Measurements from ENCODE around the gene PRPS2.

Gene PRPS2

GRCh38 chrX:12791257-12792228 is at the start of gene PRPS2:
TSS of gene PRPS2 (plus strand) at chrX:12791412. CDS start at chrX:12791498, 86 bp downstream.
- peak; percentile 50 for DNase-seq

DNA sequence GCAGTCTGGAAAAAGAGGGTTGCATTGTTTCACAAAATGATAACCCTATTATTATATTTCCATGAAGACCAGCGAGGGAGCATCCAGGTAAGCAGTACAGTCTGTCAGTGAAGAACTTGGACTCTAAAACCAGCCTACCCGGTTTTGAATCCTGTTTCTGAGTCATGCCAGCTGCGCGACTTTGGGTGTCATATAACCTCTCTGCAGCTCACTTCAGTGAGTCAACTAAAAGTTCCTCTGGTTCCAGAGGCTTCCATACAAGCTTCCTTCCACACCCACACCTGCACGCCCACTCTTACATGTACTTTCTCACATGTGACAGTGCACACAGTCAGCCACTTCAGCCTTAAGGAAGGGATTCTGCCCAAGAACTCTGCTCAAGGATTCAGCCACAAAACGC is 49.8 kb upstream of the PRPS2 start:
- DNase-seq: no peak

- DNase-seq: no peak
Observed at GRCh38 chrX:12747433-12747832, 43.8 kb upstream of the PRPS2 start.

- DNase-seq: no peak
Observed at GRCh38 chrX:12751887-12752286, 39.3 kb upstream of the PRPS2 start.

DNA sequence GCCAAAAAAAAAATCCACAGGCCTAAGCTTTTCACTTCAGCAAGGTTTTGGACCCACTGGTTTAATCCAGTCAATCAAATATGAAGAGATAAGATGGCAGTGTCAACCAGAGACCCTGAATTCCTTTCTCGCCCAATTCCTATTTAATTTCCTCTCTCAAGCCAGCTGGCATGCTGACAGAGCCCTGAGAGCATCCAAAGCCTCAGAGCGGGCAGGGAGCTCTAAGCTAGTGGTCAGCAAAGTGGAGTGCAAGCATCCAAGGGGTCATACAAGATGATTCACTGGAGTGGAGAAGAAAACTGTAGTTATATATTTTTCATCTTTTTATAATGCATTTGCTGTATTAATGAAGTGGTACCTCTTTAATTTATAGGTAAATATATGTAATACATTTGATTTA is 37.8 kb upstream of the PRPS2 start:
- DNase-seq: no peak

- peak; percentile 7 for DNase-seq
Observed at GRCh38 chrX:12758291-12758690, 32.9 kb upstream of the PRPS2 start.

- no peak for DNase-seq
Observed at GRCh38 chrX:12767856-12768255, 23.4 kb upstream of the PRPS2 start.

GRCh38 chrX:12768491-12768890 is 22.7 kb upstream of the PRPS2 start:
- no peak for DNase-seq

- DNase-seq: no peak
Observed at GRCh38 chrX:12770440-12770839, 20.8 kb upstream of the PRPS2 start.

GRCh38 chrX:12771445-12772069 is 19.7 kb upstream of the PRPS2 start:
- DNase-seq: peak; percentile 18

GRCh38 chrX:12777670-12778069 is 13.5 kb upstream of the PRPS2 start:
- DNase-seq: no peak

- DNase-seq: no peak
Observed at GRCh38 chrX:12779534-12779933, 11.7 kb upstream of the PRPS2 start.

DNA sequence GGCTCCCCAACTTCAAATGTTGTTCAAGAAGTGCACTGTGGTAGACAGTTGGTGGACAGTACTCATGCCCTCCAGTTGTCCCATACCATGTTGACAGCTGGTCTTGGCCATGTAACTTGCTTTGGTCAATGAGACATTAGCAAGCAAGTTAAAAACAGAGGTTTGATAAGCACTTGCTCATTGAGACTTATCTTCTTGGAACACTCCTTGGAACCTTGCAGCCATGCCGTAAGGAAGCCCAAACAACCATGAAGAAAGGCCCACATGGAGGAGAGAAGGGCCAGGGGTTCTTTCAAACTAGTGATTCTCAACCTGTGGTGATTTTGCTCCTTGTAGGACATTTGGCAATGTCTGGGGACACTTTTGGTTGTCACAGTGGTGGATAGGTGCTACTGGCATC is 2.6 kb upstream of the PRPS2 start:
- no peak for DNase-seq

- no peak for DNase-seq
Observed at GRCh38 chrX:12789976-12790375, 1.2 kb upstream of the PRPS2 start.

DNA sequence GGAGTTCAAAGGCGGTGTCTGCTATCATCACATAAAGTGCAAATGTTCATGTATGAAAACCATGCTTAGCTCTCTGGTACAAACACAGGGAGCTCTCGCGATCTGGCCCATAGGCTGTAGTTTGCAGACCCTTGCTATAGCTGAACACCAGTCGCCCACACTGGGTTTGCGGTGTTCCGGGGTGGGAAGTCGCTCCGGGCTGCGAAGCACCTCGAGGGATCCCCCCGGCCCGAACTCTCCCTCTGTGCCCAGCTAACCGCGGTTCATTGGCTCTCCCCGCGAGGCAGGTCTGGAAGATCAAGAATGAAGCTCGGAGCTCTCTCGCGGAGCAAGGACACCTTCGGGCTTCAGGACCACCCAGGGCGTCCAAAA is 341 bp upstream of the PRPS2 start:
- DNase-seq: no peak

- no peak for DNase-seq
Observed at GRCh38 chrX:12792711-12793110, 1.5 kb downstream of the PRPS2 start.

DNA sequence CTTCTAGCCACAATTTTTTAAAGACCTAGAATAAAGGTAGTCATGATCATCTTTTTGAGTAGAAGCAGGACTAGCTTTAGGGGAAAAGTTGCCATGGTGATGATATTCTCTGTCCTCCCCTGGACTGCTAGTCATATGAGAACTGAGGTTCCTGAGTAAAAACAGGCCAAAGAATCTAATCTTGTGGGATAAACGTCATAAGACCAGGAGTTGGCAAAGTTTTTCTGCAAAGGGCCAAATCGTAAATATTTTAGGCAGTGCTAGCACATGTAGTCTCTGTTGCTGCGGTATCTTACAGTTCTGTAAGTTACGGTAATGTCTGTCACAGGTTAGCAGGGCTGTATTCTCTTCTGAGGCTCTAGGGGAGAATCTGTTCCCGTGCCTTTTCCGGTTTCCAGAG is 3.4 kb downstream of the PRPS2 start:
- no peak for DNase-seq

GRCh38 chrX:12798601-12799000 is 7.4 kb downstream of the PRPS2 start:
- DNase-seq: no peak

GRCh38 chrX:12799118-12799517 is 7.9 kb downstream of the PRPS2 start:
- DNase-seq: no peak

DNA sequence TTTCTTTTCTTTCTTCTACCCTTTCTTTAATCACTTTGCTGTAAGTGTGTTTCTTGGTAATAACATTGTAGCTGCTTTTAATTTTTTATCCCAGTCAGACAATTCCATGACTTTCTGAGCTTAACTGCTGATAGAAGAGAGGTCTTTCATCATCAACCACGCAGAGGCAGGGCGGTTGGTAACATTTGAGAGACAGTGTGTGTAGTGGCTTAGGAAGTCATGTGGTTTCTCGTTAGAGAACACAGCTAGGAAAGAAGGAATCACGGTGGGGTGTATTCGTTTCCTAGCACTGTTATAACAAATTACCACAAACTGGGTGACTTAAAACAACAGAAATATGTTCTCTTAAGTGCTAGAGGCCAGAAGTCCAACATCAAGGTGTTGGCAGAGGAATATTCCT is 11.5 kb downstream of the PRPS2 start:
- DNase-seq: no peak

DNA sequence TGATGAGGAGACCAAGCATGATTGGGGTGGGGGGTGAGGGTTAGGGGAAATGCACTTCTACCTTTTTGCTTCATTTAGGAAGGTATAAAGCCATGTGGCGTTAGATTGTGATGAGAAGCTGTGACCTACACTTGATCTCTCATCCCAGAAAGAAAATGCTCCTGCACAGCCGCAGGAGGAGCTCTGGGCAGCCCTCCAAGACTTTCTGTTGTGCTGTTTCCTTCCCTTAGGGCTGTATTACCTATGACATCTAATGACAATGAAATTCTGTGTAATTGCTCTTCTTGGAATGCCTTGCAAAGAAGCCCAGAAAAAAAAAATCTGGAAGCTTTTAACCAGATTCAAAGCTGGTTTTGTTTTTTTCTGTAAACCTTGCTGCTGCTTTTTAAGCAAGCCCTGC is 13.4 kb downstream of the PRPS2 start:
- DNase-seq: peak; percentile 17

GRCh38 chrX:12805333-12805732 is 14.1 kb downstream of the PRPS2 start:
- DNase-seq: no peak

- no peak for DNase-seq
Observed at GRCh38 chrX:12811658-12812057, 20.4 kb downstream of the PRPS2 start.

DNA sequence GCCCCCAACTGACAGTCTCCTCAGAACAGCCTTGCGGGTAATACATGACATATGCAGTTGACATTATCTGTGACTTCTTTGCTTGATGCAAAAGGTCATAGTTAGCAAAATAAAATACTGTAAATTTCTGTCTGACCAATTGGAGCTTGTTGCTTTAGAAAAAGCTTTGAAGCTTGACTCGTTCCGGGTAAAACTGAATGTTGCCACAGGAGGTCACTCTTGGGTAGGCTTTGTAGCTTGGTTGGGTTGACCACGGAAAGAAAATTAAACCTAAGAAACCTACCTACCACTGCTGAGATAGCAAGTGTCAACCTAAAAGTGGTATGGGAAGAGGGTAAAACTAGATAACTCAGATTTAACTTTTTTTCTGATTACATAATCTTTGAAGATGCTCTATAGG is 23.2 kb downstream of the PRPS2 start:
- DNase-seq: peak; percentile 50

Data from fibroblast of upper back skin (primary cell).